Measurements from ENCODE around the gene NFKBIE. TPM values are rescaled to one million over a fixed set of nuclear protein-coding genes. Genes with fewer than 3 reads are reported as not detected.
"Not testable (repeated sequence)": the region's sequence is repeated elsewhere in the genome, so short reads cannot be mapped to it uniquely, and the experiment has no call there.

The NFKBIE gene, protein sequence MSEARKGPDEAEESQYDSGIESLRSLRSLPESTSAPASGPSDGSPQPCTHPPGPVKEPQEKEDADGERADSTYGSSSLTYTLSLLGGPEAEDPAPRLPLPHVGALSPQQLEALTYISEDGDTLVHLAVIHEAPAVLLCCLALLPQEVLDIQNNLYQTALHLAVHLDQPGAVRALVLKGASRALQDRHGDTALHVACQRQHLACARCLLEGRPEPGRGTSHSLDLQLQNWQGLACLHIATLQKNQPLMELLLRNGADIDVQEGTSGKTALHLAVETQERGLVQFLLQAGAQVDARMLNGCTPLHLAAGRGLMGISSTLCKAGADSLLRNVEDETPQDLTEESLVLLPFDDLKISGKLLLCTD
- 5.4 TPM for polyA plus RNA-seq (ENCODE audit: insufficient read length)

DNA sequence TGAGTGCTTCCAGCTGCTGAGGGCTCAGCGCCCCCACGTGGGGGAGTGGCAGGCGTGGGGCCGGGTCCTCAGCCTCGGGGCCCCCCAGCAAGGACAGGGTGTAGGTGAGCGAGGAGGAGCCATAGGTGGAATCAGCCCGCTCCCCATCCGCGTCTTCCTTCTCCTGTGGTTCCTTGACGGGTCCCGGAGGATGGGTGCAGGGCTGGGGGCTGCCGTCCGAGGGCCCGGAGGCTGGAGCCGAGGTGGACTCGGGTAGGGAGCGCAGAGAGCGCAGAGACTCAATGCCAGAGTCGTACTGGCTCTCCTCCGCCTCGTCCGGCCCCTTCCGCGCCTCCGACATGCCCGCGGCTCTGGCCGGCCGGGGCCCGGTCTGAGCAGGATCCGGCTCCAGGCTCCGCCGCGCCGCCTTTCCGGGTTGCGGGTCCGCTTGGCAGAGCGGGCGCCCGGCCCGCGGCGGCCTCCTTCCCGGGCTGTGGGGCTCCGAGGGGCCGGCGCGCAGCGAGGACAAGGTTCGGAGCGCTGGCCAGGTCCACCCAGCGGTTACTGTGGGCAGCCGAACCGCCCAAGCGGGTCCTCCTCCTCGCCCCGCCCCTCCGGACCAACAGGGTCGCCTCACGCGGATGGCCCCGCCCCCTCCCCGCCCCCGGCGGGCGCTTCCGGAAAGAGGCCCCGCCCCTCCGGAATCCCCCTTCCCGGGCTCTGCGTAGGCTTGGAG, at the start of gene NFKBIE:
Gene NFKBIE (minus strand): TSS at position 545 of the 715 bp plus-strand sequence. CDS start 205 bp downstream, at position 340.
- DNase-seq: peak; percentile 93

DNA sequence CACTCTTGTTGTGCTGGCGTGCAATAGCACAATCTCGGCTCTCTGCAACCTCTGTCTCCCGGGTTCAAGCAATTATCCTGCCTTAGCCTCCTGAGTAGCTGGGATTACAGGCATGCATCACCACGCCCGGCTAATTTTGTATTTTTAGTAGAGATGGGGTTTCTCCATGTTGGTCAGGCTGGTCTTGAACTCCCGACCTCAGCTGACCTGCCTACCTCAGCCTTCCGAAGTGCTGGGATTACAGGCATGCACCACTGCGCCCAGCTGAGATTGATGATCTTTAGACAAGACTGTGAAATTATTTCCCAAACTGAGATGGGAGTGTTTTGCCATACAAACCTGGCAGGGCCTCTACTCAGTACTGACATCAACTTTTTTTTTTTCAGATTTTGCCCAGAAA, 49.3 kb upstream of the NFKBIE start:
- DNase-seq: not testable (repeated sequence)

DNA sequence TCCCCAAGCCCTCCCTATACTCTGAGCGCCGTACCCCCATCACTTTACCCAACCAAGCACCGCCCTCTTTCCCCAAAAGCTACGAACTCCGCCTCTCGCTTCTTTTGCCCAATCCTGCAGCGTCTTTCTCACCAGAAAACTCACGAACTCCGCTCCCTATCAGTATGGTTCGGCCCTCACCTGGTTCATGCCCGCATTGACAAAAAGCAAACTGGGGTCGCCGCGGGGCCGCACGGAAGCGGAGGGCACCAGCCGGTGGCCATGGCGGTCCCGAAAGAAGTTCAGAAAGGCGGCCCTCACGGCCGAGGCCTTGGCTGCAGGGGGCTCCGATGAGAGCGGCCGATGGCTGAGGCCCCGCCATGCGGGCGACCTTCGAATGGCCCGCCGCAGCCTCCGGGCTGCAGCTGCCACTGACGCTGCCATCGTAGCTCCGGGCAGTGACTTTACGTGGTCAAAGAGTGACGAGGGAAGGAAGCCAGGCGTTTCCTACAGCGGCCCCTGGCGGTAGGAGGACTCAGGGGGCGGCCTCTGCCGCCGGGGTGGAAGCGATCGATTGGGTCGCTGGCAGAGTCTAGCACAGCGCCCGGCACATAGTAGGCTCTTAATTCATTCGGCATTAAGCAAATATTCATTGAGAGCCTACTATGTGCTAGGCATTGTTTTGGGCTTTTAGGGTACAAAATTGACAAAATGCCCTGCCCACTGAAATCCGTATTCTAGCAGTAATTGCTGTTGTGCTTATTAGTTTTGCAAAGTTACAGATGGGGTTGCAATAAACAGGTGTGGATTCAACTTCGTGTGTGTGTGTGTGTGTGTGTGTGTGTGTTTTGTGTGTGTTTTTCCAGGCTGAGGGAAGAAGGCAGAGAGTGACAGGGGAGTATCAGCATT, 47.8 kb upstream of the NFKBIE start, which contains the start of gene AARS2:
Gene AARS2 (minus strand): TSS at position 447 of the 888 bp plus-strand sequence. CDS start 24 bp downstream, at position 423.
- peak; percentile 87 for DNase-seq

DNA sequence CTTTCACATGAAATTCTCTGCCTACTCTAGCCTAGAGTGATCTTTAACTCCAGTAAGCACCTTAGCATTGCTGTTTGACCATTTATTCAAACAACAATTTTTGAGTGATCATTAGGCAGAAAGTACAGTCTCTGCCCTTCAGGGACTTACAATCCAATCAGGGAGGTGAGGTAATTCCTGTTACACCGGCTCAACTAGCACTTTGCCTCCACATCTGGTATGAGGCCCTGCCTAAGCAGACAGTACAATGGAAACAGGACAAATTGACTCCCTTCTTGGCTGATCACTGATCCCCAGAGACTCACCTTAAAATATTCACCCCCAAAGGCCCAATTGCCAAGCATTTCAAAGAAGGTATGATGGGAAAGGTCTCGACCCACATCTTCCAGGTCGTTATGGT, 46.4 kb upstream of the NFKBIE start:
- DNase-seq: no peak

DNA sequence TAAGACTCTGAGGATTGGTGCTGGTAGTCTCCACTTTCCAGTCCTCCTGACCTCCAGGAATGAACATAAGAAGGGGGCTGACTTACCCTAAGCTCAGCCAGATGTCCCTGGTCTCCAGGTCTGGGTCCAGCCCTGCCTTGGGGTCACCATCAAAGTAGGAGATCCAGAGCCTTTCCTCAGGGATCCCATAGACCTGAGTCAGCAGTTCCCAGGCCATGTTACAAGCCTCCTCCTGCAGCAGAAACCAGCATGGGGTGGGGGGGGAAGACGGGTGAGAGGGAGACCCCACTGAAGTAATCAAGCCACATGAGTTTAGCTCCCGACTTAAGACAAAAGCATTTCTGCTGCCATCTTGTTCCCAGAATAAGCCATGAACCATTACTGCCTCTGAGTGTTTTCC, 46.0 kb upstream of the NFKBIE start:
- no peak for DNase-seq

DNA sequence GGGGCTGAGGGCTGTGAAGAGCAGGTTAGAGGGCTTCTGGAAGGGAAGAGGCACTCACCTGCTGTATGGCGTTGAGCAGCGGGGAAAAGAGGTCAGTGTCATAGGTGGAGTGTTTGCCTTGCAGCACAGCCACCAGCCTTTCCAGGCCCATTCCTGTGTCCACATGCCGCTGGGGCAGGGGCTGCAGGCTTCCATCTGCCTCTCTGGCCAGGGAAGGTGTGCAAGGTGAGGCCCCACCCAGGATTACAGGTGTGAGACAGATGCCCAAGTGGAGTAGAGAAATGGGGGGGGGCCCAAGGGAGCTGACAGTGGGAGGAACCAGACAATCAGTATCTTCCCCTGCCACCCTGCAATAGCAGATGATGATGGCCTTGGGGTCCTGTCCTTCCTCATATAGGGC, 44.9 kb upstream of the NFKBIE start:
- DNase-seq: no peak

DNA sequence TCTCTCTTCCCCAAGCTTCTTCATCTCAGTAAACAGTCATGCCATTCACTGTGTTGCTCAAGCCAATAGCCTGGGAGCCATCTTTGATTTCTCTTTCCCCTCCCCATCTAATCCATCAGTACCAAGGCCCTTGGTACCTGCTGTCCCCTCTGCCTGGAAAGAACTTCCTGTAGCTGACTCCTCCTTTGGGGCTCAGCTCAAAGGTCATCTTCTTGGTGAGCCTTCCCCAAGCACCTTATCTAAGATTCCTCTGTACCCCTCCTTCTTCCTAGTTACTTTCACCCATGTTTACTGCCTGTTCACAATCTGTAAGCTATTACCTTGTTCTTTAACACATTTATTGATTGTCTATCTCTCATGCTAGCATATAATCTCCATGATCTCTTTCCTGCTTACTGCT, 44.3 kb upstream of the NFKBIE start:
- DNase-seq: no peak

DNA sequence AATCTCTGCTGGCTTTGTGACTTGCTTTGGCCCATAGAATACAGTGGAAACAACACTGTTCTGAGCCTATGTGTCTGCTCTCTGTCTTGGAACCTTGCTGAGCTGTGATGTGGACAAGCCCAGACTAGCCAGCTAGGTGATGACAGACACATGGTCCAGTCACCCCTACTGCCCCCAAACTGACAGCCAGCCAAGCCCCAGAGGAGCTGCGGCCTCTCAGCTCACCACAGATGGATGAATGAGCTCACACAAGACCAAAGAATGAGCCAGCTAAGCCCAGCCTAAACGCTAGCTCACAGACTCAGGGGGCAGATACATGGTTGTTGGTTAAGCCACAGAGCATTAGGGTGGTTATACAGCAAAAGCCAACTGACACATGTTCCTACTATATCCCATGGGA, 43.7 kb upstream of the NFKBIE start:
- DNase-seq: no peak

DNA sequence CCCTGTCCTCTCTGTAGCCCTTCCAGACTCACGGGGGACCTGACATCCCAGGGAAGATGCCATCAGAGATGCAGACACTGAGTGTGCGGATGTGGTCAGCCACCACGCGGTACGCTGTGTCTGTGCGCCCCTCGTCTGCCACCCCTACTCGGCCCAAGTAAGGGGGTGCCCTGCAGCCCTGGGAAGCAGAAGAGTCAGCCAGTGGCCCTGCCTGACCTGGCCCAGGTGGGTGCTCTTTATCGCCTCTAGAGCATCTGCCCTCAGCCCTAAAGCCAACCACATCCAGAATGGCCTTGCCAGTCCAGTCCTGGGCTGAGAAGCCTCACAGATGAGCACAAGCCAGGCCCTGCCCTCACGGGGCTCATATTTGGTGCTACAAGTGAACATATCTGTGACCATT, 41.9 kb upstream of the NFKBIE start:
- DNase-seq: no peak

DNA sequence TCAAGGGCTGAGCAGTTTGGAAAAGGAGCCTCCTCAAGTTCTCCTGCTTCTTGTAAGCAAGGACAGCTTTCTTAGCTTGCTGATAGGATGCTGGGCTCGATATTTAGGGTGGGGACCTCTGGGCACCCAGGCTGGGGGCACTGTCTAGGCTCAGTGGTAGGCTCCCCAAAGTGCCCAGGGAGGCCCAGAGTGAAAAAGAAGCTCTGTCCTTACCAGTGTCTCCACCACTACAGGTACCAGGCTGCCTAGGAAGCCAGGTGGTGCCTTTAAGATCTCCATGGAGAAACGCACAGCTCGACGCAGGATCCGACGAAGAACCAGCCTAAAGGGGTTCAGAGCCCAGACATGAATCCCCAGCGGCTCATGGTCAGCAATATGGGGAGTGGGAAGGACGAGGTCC, 41.4 kb upstream of the NFKBIE start:
- DNase-seq: no peak

DNA sequence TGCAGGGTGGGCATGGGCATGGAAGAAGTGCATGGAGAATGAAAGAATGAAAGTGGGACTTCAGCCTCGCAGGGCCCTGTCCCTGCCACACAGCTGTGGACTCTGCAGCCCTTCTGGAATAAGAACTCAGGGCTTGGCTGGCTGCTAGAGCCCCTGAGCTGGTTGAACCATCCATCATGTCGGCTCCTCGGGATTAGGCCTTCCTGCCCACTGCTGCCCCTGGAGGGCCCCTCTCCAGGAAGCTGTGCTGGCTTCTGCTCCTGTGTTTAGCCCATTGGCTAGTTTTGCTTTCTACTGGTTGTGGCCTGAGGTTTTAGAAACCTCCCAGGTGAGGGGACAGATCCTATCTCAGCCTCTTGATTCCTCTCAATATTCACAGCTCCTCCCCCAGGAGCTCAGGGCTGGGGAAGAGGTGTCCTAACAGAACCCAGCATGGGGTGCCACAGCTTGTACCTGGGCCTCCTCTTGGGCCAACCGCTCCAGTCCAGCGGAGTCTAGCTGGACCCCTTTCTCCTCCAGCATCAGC, 39.9 kb upstream of the NFKBIE start:
- DNase-seq: no peak

DNA sequence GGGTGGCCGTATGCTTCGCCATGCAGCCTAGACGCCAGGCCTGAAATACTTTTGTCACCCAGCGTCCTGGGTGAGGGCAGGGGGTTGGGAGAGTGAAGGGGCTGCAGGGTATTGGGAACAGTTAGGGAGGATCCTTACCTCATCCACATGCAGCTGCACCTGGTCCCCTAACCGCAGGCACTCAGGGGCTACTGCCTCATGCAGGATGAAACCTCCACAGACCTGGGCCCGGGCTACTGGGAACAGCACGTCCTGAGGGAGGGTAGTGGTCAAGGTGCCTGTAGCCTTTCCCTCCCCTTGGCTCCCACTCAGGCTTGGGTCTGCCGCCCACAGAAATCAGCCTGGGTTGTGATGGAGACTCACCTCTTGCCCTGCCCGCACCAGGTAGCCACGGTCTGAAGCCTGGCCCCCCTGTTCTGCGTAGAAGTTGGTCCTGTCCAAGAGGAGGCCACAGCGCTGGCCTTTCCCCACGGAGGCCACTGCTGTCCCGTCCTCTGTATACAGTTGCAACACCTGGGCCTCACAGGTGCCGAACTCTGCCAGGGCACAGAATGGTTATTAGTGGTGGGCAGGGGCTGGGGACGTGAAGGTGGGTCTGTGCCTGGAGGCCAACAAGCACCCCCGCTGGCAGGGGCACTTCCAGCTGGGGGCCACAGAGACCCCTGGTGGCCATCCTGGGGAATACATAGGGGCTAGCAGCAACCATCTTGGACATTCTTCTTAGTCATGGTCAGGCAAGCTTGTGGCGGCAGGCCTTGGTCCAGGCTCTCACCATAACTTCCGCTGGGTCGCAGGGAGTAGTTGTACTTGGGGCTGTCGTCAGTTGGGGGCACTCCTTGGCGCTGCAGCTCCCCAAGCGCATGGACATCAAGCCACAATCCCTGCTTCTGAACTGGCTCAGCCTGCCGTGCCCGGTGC, 39.2 kb upstream of the NFKBIE start:
- DNase-seq: no peak

DNA sequence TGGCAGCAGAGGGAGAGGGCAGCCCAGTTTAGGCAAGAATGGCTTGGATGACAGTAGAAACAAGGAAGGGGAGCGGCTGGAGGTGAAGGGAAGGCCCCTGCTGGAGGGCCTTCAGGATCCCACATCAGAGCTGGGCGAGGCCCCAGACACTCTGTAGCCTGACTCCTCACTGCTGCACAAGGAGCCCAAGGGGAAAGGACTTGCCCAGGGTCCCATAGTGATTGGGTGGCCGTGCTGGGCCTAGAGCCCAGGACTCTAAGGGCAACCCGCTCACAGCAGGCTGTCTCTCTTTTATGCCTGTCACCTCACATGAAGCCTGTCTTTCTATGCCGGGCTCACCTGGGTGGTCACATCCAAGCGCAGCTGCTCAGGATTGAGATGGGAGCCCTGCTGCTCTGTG, 38.5 kb upstream of the NFKBIE start:
- no peak for DNase-seq

DNA sequence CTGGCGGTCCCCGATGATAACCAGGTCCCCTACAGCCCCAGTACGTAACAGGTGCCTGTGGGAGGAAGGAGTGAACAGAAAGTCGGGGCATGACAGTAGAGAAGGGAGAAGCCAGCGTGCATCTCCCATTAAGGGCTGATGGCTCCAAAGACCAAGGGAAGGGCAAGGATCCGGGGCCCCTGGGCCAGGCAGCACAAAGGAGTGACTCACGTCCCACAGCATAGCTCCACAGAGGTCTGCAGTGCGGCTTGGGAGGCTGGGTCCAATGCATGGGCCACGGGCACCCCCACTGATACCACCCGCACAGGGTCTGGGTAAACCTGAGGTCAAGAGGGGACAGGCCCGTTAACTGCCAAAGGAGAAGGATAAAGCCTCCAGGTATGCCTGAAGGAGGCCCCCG, 37.5 kb upstream of the NFKBIE start:
- no peak for DNase-seq

DNA sequence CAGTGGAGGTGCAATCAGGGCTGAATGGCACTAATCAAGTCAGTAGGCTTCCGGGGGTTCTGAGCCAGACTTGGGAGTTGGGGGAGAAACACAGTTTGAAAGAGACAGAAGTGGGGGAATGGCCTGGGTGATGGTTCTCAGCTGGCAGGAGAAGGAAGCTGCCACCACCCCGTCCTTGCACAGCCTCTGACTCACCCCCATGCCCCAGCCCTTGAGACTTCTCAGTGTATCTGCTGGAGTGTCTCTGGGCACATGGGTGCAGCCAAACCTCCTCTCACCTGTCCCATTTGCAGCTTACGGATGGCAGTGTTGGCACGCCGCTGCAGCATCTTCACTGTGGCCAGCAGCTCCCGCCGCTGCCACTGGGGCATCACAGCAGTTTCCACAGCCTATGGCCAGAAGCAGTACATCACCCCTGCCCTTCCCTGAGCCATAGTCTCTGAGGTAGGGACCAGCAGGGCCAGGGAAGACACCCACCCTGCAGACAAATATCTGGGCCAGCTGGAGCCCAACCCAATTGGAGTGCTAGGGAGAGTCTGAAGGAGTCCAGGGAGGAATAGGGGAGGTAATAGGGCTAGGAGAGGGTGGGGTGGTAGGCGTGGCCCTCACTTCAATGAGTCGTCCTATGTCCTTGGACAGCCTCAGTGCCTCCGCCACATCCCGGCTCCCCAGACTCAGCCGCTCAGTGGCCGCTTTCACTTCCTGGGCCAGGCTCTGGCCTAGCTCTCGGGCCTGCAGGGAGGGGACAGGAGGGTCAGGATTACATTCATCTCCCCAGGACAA, 36.6 kb upstream of the NFKBIE start:
- no peak for DNase-seq

DNA sequence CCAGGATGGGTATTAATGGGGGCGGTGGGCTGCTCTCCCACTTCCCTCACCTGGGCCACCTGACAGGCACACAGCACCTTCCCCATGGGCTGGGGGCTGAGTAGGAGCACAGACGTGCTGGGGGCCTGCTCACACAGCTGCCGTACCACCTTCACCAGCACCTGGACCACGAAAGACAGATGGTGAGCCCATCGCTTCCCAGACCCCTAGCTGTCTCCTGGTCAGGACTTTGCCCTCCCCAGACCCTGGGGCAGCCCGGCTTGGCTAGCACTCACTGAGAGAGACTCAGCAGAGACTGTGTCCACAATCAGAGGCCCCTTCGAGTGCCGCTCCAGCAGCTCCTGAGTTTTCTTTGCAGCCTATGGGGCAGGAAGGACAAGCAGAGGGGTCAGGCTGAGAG, 35.8 kb upstream of the NFKBIE start:
- no peak for DNase-seq

DNA sequence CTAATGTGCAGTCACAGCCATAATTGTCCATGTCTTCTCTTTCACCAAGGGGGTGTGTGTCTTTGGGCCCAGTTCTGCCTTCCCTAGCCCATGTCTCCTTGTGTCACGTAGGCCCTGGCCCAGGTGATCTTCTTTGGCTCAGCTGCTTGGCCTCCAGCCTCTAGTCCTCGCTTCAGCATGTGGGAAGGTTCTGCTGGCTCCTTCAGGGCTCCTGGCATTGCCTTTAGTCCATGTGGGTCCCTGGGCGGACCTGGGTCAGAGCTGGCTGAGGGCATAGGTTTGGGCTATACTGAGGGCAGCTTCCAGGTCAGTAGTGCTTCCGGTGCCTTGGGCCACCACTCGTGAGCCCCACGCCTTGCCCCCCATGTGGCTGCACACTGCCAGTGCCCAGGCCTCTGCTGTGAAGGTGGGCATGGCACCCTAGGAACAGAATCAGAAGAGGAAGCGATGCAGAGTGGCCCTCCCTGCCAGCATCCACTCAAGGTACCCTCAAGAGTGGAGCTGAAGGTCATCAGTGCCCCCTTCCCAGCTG, 35.0 kb upstream of the NFKBIE start:
- no peak for DNase-seq

DNA sequence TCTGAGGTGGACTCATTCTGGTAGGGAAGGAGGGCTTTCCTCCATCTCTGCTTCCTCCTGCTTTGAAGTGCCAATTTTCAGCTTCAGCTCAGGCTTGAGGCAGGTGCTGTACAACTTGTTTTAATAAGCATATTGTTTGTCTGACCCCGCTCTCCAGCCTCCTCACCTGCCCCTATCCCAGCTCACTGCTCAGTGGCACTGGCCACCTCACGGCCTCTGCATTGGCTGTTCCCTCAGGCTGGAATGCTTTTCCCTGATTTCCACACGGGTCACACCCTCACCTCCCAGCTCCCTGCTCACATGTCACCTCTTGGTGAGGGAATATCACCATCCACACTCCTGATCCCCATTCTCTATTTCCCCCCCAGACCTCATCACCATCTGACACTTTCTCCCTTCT, 33.5 kb upstream of the NFKBIE start:
- no peak for DNase-seq

DNA sequence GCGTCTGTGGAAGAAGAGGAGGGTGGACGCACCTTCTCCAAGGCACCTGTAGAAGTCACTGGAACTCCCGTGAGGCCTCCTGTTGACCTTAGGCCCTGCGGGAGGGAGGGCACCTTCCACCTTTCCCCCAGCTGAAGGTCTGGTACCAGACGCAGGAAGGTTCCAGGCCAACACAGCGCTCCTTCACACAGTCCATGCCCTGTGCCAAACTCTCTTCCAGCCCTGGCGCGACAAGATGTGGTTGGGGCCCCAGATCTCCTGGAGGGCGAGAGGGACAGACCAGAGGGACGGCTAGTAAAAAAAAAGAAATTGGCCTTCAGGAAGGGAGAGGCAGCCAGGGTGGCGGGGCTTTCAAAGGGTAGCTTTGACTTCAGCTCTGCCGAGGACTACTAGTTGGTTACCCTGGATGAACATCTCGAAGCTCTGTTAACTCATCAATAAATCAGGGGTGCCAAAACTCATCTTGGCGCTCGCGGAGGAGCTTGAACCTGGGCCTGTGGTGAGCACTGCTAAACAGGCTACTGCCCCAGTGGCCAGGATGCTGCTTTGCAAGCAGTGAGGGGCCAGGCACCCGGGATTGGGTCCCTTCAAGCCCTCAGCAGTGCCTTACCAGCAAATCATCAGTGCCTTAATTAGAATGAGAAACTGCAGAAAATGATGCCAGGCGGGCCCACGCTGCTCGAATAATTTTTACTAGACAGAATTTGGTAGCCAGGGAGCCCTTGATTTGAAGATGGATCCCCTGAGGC, 32.9 kb upstream of the NFKBIE start:
- DNase-seq: no peak

All from hindlimb muscle (tissue), 1 donor.